Activated gamma-delta T cell (primary cell): ENCODE results near the gene MAOA.
"Not testable (repeated sequence)": the region's sequence is repeated elsewhere in the genome, so short reads cannot be mapped to it uniquely, and the experiment has no call there.

Experiments
- DNase-seq: peaks from one replicate; lab custom pipeline; 2025; lab: John Stamatoyannopoulos, UW

The MAOA gene

DNA sequence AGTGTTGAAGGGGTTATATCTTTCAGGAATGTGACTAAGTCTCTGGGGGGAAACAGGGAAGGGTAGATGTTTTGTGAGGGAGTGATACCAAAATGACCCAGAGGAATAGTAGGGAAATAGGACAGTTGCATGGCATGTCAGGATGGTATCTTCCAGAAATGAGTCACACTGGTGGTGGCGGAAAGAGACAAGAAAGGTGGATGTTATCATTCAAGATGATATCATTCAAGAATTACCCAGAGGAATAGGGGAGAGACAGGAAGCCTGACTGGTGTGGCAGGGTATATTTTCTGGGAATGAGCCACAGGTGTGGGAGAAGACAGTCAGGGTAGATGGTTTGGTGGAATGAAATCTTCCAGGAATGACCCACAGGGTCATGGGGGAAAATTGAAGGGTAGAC, 61.1 kb downstream of the MAOA start:
- DNase-seq: no peak

GRCh38 chrX:43718081-43718480, 62.0 kb downstream of the MAOA start:
- no peak for DNase-seq

DNA sequence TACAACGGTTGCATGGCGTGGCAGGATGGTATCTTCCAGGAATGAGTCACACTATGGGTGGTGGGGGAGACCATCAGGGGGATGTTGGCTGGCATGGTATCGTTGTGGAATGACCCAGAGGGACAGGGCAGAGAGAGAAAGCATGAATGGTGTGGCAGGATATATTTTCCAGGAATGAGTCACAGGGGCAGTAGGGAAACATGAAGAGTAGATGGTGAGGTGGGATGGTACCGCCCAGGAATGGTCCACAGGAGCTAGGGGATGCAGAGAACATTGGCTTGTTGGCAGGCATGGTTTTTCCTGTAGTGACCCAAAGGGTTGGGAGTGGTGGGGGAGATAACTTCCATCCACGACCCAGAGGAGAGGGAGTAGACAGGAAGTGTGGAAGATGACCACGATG, 62.4 kb downstream of the MAOA start:
- no peak for DNase-seq

DNA sequence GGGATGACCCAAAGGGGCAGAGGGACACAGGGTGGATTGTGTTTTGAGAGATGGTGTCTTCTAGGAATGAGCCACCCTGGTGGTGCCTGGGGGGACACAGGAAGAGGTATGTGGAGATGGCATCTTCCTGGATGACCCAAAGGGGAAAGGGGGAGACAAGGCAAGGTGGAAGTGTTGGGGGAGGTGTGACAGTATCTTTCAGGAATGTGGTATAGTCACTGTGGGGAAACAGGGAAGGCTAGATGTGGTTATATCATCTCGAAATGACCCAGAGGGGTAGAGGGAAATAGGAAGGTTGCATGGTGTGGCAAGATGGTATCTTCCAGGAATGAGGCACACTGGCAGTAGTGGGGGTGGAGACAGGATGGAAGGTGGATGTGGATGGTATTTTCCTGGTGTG, 62.9 kb downstream of the MAOA start:
- no peak for DNase-seq

DNA sequence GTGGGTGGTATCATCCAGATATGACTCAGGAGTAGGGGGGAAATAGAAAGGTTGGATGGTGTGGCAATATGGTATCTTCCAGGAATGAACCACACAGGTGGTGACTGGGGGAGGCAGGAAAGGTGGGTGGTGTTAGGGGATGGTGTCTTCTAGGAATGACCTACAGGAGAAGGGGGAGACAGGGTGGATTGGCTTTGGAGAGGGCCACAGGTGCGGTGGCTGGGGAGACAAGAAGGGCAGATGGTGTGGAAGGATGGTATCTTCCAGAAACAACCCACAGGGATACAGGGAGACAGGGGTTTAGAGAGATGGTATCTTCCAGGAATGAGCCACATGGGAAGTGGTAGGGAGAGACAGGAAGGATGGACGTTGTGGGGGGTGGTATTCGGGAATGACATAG, 64.0 kb downstream of the MAOA start:
- DNase-seq: no peak

DNA sequence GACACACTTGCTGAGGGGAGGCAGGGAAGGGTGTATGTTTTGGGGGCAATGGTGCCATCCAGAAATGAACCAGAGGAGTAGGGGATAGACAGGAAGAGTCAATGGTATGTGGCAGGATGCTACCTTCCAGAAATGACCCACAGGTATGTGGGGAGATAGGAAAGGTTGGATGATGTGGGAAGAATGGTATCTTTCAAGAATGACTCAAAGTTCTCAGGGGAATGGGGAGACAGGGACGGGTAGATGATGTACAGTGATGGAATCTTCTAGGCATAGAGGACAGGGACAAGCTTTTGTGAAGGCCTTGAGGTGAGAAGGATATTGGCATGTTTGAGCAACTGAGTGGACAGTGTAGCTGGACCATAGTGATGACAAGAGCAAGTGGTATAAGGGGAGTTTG, 64.9 kb downstream of the MAOA start:
- no peak for DNase-seq

GRCh38 chrX:43725227-43725626, 69.1 kb downstream of the MAOA start:
- not testable (repeated sequence) for DNase-seq

GRCh38 chrX:43727254-43727653, 71.2 kb downstream of the MAOA start:
- not testable (repeated sequence) for DNase-seq

GRCh38 chrX:43728002-43728401, 71.9 kb downstream of the MAOA start:
- no peak for DNase-seq

DNA sequence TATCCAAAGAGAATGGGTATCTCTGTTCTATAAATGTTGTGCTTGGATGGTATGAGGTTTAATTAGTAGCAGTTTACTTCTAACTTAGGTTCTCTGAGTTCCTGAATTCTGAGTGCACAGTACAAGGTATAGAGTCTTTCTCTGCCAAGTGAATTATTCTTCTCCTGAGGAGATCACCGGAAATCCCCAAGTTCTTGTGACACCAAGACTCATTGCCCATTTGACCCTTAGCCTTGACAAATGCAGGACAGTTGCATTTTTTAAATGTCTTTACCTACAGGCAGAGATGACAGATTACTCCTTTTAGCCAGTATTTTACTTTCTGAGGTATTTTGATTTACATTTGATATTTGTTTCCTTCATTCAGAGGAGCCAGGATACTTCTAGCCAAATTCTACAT, 72.9 kb downstream of the MAOA start:
- no peak for DNase-seq

DNA sequence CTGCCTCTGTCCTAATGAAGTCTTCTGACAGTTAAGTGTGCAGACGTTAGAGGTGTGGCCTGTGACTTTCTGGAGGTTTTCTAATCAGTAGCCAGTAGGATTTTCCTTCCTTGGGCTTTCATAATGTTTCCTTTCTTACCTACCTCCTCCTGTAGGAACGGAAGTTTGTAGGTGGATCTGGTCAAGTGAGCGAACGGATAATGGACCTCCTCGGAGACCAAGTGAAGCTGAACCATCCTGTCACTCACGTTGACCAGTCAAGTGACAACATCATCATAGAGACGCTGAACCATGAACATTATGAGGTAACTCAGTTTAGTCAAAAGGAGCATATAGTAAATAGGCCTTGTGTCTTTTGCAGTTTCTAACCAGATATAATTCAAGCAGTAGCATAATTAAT, 75.0 kb downstream of the MAOA start:
- no peak for DNase-seq

GRCh38 chrX:43733699-43734098, 77.6 kb downstream of the MAOA start:
- DNase-seq: no peak

DNA sequence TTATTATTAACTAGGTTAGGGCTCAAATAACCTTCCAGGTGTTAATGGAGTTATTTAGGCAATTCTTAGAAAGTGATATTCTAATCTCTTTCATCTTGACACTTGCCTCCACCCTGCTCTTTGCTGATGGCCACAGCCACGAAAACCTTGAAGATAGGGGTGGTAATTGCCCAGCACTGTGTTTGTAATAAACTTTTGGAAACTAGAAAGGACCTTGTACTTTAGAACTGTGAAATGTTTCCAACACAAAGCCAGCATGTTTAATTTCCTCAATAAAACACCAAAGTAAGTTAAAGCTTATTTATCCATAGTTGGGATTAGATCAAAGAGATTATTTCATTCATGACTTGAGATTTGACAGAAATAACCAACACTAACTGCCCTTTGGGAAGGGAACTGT, 78.3 kb downstream of the MAOA start:
- DNase-seq: no peak

GRCh38 chrX:43735534-43735933, 79.4 kb downstream of the MAOA start:
- DNase-seq: no peak

DNA sequence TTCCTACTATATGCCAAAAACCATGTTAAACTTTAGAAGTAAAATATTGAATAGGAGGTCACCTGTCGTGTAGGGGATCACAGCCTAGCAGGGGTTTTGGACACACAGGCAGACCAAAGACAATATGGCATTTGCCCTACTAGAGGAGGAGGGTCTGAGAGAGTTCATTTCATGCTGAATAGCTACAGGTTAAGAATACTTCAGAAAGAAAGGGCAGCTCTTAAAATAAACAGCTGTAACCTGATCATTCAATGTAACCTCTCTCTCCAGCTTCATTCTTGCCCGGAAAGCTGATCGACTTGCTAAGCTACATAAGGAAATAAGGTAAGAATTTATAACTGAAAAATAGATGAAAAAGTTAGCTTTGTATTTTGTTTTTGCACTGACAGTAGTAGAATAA, 79.9 kb downstream of the MAOA start:
- no peak for DNase-seq

GRCh38 chrX:43741843-43742573, 85.9 kb downstream of the MAOA start:
- no peak for DNase-seq

- no peak for DNase-seq
Measured at GRCh38 chrX:43743100-43743822, 87.2 kb downstream of the MAOA start.

DNA sequence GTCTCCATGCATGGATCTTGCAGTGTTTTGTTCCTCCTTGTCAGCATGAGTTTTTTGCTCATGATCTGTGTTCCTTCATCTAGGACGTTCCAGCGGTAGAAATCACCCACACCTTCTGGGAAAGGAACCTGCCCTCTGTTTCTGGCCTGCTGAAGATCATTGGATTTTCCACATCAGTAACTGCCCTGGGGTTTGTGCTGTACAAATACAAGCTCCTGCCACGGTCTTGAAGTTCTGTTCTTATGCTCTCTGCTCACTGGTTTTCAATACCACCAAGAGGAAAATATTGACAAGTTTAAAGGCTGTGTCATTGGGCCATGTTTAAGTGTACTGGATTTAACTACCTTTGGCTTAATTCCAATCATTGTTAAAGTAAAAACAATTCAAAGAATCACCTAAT, 88.2 kb downstream of the MAOA start:
- DNase-seq: no peak

GRCh38 chrX:43745938-43746721, 90.0 kb downstream of the MAOA start:
- no peak for DNase-seq

GRCh38 chrX:43747476-43747875, 91.4 kb downstream of the MAOA start:
- no peak for DNase-seq

DNA sequence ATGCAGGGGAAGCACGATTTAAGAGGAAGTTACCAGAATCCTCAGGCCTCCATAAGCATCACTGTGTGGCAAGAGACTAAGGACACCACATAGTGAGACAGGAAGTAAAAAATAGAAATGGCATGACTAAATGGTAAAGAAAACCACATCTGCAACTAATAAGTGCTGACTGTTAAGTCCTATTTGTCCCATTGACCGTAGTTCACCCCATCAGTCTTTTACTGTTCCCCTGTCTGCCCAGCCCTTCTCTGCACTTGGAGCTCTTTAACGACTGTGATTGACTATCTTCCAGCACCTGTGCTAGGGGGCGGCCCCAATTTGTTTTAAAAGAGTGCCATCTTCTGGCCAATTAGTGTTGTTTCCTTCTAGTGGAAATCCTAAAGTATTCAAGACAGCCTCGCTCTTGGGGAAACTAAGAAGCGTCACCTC, 94.2 kb downstream of the MAOA start:
- DNase-seq: no peak

GRCh38 chrX:43753637-43754036, 97.5 kb downstream of the MAOA start:
- DNase-seq: no peak

DNA sequence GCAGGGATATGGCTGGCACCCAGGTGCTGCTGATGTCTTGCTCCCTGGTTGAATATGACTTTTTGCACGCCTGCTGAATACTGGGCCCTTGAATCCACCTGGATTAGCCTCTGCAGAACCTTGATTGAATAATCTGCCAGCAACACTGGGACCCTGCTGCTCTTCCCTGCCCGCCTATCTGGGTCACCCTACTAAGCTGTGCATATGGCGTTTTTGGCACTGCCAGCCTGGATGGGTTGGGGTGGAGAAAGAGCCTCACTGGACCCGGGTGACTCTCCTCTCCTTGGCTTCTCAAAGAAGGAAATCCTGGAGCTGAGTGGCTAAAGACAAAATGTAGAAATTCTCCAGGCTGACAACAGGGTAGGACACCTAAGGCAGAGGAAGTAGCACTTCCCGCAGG, 100.0 kb downstream of the MAOA start:
- DNase-seq: no peak
